H9 (cell line): ENCODE data around the gene SIPA1L3. TPM values are rescaled to one million over a fixed set of nuclear protein-coding genes. Genes with fewer than 3 reads are reported as not detected.

Experiments
- DNase-seq: peaks from one replicate; pipeline ENCODE4 v3.0.0-alpha.2; 2017
- H2AFZ ChIP-seq: one replicate; pipeline ENCODE4 v1.6.1; 2013; ENCODE audit warnings: mild to moderate bottlenecking, low read length, control low read depth, moderate library complexity
- H2AK5ac ChIP-seq: 2 replicates; pipeline ENCODE4 v1.6.1; 2013; ENCODE audit warnings: low read length, control low read depth, mixed read lengths; ENCODE audit not compliant: insufficient read length
- H2BK120ac ChIP-seq: one replicate; pipeline ENCODE4 v1.6.1; 2013; ENCODE audit warnings: low read depth, mild to moderate bottlenecking, low read length, control low read depth, inconsistent platforms; ENCODE audit not compliant: poor library complexity, severe bottlenecking
- H2BK12ac ChIP-seq: 2 replicates; pipeline ENCODE4 v1.6.1; 2013; ENCODE audit warnings: low read length, control low read depth, mixed read lengths, low read depth; ENCODE audit not compliant: insufficient read length
- H2BK15ac ChIP-seq: 2 replicates; pipeline ENCODE4 v1.6.1; 2013; ENCODE audit warnings: low read depth, low read length, control low read depth
- H2BK20ac ChIP-seq: one replicate; pipeline ENCODE4 v1.6.1; 2013; ENCODE audit warnings: low read depth, mild to moderate bottlenecking, low read length, control low read depth, inconsistent platforms; ENCODE audit not compliant: poor library complexity, severe bottlenecking
- H2BK5ac ChIP-seq: 2 replicates; pipeline ENCODE4 v1.6.1; 2013; ENCODE audit warnings: low read length, control low read depth, mixed read lengths; ENCODE audit not compliant: insufficient read length
- H3K14ac ChIP-seq: 2 replicates; pipeline ENCODE4 v1.6.1; 2013; ENCODE audit warnings: low read length, control low read depth; ENCODE audit not compliant: insufficient read depth
- H3K18ac ChIP-seq: 2 replicates; pipeline ENCODE4 v1.6.1; 2013; ENCODE audit warnings: low read depth, mild to moderate bottlenecking, mixed read lengths, low read length, control low read depth; ENCODE audit not compliant: insufficient read length
- H3K23ac ChIP-seq: 2 replicates; pipeline ENCODE4 v1.6.1; 2013; ENCODE audit warnings: low read length, control low read depth, mixed read lengths, low read depth; ENCODE audit not compliant: insufficient read length
- H3K23me2 ChIP-seq: 2 replicates; pipeline ENCODE4 v1.6.1; 2013; ENCODE audit warnings: low read depth, mild to moderate bottlenecking, mixed read lengths, low read length, control low read depth; ENCODE audit not compliant: insufficient read length, poor library complexity, severe bottlenecking
- H3K27ac ChIP-seq: 2 replicates; pipeline ENCODE4 v1.5.1; 2013; ENCODE audit warnings: low read length, control low read depth, mixed read lengths, low read depth; ENCODE audit not compliant: insufficient read length
- H3K27me3 ChIP-seq: 2 replicates; pipeline ENCODE4 v1.6.1; 2013; ENCODE audit warnings: low read length, control low read depth, inconsistent platforms; ENCODE audit not compliant: insufficient read depth
- H3K4ac ChIP-seq: 2 replicates; pipeline ENCODE4 v1.6.1; 2013; ENCODE audit warnings: low read depth, mild to moderate bottlenecking, control low read depth, inconsistent platforms, low read length, moderate library complexity
- H3K4me1 ChIP-seq: 2 replicates; pipeline ENCODE4 v1.6.1; 2013; ENCODE audit warnings: low read length, control low read depth, inconsistent platforms; ENCODE audit not compliant: insufficient read depth
- H3K4me2 ChIP-seq: 2 replicates; pipeline ENCODE4 v1.6.1; 2013; ENCODE audit warnings: low read length, control low read depth, mixed read lengths; ENCODE audit not compliant: insufficient read length, insufficient read depth
- H3K56ac ChIP-seq: 2 replicates; pipeline ENCODE4 v1.6.1; 2013; ENCODE audit warnings: low read depth, mild to moderate bottlenecking, mixed read lengths, low read length, control low read depth; ENCODE audit not compliant: insufficient read length
- H3K79me1 ChIP-seq: 2 replicates; pipeline ENCODE4 v1.6.1; 2013; ENCODE audit warnings: low read depth, mild to moderate bottlenecking, moderate library complexity, low read length, control low read depth, inconsistent platforms; ENCODE audit not compliant: insufficient read depth, poor library complexity, severe bottlenecking
- H3K79me2 ChIP-seq: 2 replicates; pipeline ENCODE4 v1.6.1; 2013; ENCODE audit warnings: low read length, control low read depth, inconsistent platforms; ENCODE audit not compliant: insufficient read depth
- H3K9ac ChIP-seq: 2 replicates; pipeline ENCODE4 v1.6.1; 2013; ENCODE audit warnings: low read length, control low read depth, mixed read lengths; ENCODE audit not compliant: insufficient read length; ENCODE audit errors: extremely low read depth
- H3K9me3 ChIP-seq: one replicate; pipeline ENCODE4 v1.6.1; 2013; ENCODE audit warnings: low read depth, low read length, inconsistent platforms; ENCODE audit not compliant: control insufficient read depth
- H3T11ph ChIP-seq: one replicate; pipeline ENCODE4 v1.6.1; 2013; ENCODE audit warnings: mild to moderate bottlenecking, low read length, control low read depth, inconsistent platforms
- H4K20me1 ChIP-seq: one replicate; pipeline ENCODE4 v1.6.1; 2013; ENCODE audit not compliant: control insufficient read depth, insufficient read length, insufficient read depth
- H4K5ac ChIP-seq: 2 replicates; pipeline ENCODE4 v1.6.1; 2013; ENCODE audit warnings: low read depth, mild to moderate bottlenecking, mixed read lengths, low read length, control low read depth; ENCODE audit not compliant: insufficient read length
- H4K8ac ChIP-seq: replicated peaks from 2 replicates; pipeline ENCODE4 v1.6.1; 2013; ENCODE audit warnings: low read length, control low read depth, mixed read lengths, low read depth; ENCODE audit not compliant: insufficient read length
- H4K91ac ChIP-seq: 2 replicates; pipeline ENCODE4 v1.6.1; 2013; ENCODE audit warnings: low read depth, mild to moderate bottlenecking, moderate library complexity, mixed read lengths, low read length, control low read depth; ENCODE audit not compliant: insufficient read length
- H3K27ac Mint-ChIP-seq, 3 experiments: 2 replicates in 2 of 3; 3 replicates in 1 of 3; pipeline ENCODE4 v1.8.0; 2020 to 2021; ENCODE audit warnings: mixed read lengths in 3 of 3, mild to moderate bottlenecking in 1 of 3, moderate library complexity in 1 of 3
- H3K27me3 Mint-ChIP-seq: 2 replicates; pipeline ENCODE4 v1.8.0; 2021; ENCODE audit warnings: low read depth, mild to moderate bottlenecking, moderate library complexity, mixed read lengths
- H3K36me3 Mint-ChIP-seq, 3 experiments: 2 replicates in 2 of 3; 3 replicates in 1 of 3; pipeline ENCODE4 v1.8.0; 2020 to 2021; ENCODE audit warnings: low read depth in 3 of 3, mixed read lengths in 3 of 3; ENCODE audit not compliant: insufficient read depth in 1 of 3
- H3K4me1 Mint-ChIP-seq, 2 experiments: 2 replicates each; pipeline ENCODE4 v1.8.0; 2020; ENCODE audit warnings: mixed read lengths in 2 of 2
- H3K4me3 Mint-ChIP-seq, 2 experiments: 2 replicates in 1 of 2; 3 replicates in 1 of 2; pipeline ENCODE4 v1.8.0; 2020 to 2021; ENCODE audit warnings: mild to moderate bottlenecking in 2 of 2, mixed read lengths in 2 of 2, moderate library complexity in 1 of 2
- H3K9me3 Mint-ChIP-seq, 2 experiments: 2 replicates in 1 of 2; 3 replicates in 1 of 2; pipeline ENCODE4 v1.8.0; 2020; ENCODE audit warnings: mild to moderate bottlenecking in 2 of 2, mixed read lengths in 2 of 2, moderate library complexity in 1 of 2
- WGBS: extraction: QIAGEN DNeasy Blood & Tissue Kit; methylation state at CpG from one replicate; pipeline ENCODE4 v1.1.7; 2013; ENCODE audit warnings: missing lambda C conversion rate, low lambda C conversion rate, mixed read lengths; ENCODE audit not compliant: insufficient read length; ENCODE audit errors: extremely low coverage; 5-methylcytosine and 5-hydroxymethylcytosine counted together
- total RNA-seq: library from RNA; stranded (reverse); gene quantifications from 2 replicates; pipeline ENCODE4 v1.2.1, GENCODE V29; 2021
- TF ChIP-seq, protein P1 (sequence below): fragments of 200-600 bp; sonication (generic); conservative IDR thresholded peaks from 3 replicates; pipeline ENCODE4 v1.8.0; 2021; ENCODE audit warnings: antibody characterized with exemption, mild to moderate bottlenecking

The SIPA1L3 gene
- total RNA-seq, 1 experiment from 2014 or later, result 40.1 TPM

DNA sequence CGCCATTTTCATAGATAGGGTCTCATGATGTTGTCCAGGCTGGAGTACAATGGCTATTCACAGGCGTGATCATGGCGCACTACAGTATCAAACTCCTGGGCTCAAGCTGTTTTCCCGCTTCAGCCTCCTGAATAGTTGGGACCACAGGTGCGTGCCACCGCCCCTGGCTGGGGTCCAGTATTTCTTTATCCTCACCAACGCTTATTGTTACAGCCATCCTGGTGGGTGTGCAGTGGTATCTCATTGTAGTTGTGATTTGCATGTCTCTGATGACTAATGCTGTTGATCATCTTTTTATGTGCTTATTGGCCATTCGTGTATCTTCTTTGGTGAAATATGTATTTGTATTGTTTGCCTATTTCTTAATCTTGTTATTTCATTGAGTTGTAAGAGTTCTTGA is 49.0 kb downstream of the SIPA1L3 start:
- no peak overlapping the region for H3K56ac ChIP-seq
- no peak overlapping the region for H3K23ac ChIP-seq
- H2BK5ac ChIP-seq, result no peak overlapping the region
- no peak overlapping the region for H2AK5ac ChIP-seq
- no peak overlapping the region for H2AFZ ChIP-seq
- peaks cover 4% of the 10 kb centered on the region for H3K79me1 ChIP-seq
- TF ChIP-seq, protein P1, sequence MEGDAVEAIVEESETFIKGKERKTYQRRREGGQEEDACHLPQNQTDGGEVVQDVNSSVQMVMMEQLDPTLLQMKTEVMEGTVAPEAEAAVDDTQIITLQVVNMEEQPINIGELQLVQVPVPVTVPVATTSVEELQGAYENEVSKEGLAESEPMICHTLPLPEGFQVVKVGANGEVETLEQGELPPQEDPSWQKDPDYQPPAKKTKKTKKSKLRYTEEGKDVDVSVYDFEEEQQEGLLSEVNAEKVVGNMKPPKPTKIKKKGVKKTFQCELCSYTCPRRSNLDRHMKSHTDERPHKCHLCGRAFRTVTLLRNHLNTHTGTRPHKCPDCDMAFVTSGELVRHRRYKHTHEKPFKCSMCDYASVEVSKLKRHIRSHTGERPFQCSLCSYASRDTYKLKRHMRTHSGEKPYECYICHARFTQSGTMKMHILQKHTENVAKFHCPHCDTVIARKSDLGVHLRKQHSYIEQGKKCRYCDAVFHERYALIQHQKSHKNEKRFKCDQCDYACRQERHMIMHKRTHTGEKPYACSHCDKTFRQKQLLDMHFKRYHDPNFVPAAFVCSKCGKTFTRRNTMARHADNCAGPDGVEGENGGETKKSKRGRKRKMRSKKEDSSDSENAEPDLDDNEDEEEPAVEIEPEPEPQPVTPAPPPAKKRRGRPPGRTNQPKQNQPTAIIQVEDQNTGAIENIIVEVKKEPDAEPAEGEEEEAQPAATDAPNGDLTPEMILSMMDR, result no peak
- H3K27me3 Mint-ChIP-seq, result no peaks in the 10 kb centered on the region; the same call in 1 of the 2 replicates
- no peak overlapping the region for H3K9ac ChIP-seq
- H2BK20ac ChIP-seq, result no peak overlapping the region
- H3K9me3 ChIP-seq, result no peaks in the 10 kb centered on the region
- H3K9me3 Mint-ChIP-seq, result peaks cover 2 to 3% of the 10 kb centered on the region in 2 experiments; a peak in 2 of 5 replicates
- no peak overlapping the region for H3K14ac ChIP-seq
- peaks cover 7% of the 10 kb centered on the region; the same call in 1 of the 2 replicates for H3K4me1 ChIP-seq
- H3K4me1 Mint-ChIP-seq, result peaks cover 34 to 36% of the 10 kb centered on the region in 2 experiments
- no peak overlapping the region for H4K5ac ChIP-seq
- H3K36me3 Mint-ChIP-seq, result peaks cover 6 to 13% (median 6%) of the 10 kb centered on the region in 3 experiments; a peak in 4 of 7 replicates
- no peak overlapping the region for H3K4ac ChIP-seq
- no peak overlapping the region for H2BK15ac ChIP-seq
- H3K79me2 ChIP-seq, result no peaks in the 10 kb centered on the region; the same call in 1 of the 2 replicates
- H3K27ac ChIP-seq, result no peak overlapping the region
- no peak overlapping the region for H3K4me3 Mint-ChIP-seq
- no peak overlapping the region for H3K4me2 ChIP-seq
- no peak for DNase-seq
- WGBS, result no CpG with 5 or more reads among the region's 8 CpGs
- H2BK120ac ChIP-seq, result no peak overlapping the region
- no peak overlapping the region for H4K91ac ChIP-seq
- no peak overlapping the region for H2BK12ac ChIP-seq
- no peak overlapping the region for H3T11ph ChIP-seq
- H4K8ac ChIP-seq, result no peak overlapping the region
- no peak overlapping the region for H3K18ac ChIP-seq
- H4K20me1 ChIP-seq, result no peaks in the 10 kb centered on the region
- no peaks in the 10 kb centered on the region for H3K23me2 ChIP-seq
- no peaks in the 10 kb centered on the region for H3K27me3 ChIP-seq
- no peak overlapping the region for H3K27ac Mint-ChIP-seq
